ENCODE data around the gene TIPARP. TPM values are rescaled to one million over a fixed set of nuclear protein-coding genes. Genes with fewer than 3 reads are reported as not detected.

TIPARP gene
- total and polyA plus RNA-seq, 2 of the 8 experiments (the other 6 are each of a cell fraction or from before 2014, with no cell fraction given) = 1.6 to 5.8 TPM

- Histone ChIP-seq H3K56ac (replicated peaks; ENCODE audit: insufficient read length, low read depth, low read length) (no peak overlapping the region), H3K4me2 (ENCODE audit: insufficient read depth in 1 of 2, low read depth in 2 of 2, low read length in 2 of 2) (no peak overlapping the region), H3K23me2 (ENCODE audit: low read depth, low read length) (no peaks in the 10 kb centered on the region; the same call in 1 of the 2 replicates), H4K8ac (ENCODE audit: extremely low read depth, insufficient read depth, low read length) (no peak overlapping the region), H3K4me3 (ENCODE audit: extremely low read depth in 1 of 4, insufficient read depth in 2 of 4, low read depth in 3 of 4, low read length in 4 of 4) (no peak overlapping the region), H3K4me1 (replicated peaks in 1 of 4; ENCODE audit: control insufficient read depth in 3 of 4, insufficient read depth in 4 of 4, low read length in 3 of 4) (peaks cover 0 to 8% (median 5%) of the 10 kb centered on the region in 4 experiments; a peak in 4 of 7 replicates), H2AK5ac (ENCODE audit: low read depth, low read length) (no peak overlapping the region), H3K36me3 (ENCODE audit: control insufficient read depth in 2 of 4, insufficient read depth in 4 of 4, low read length in 3 of 4) (no peaks in the 10 kb centered on the region), H3K9ac (replicated peaks in 1 of 4; ENCODE audit: extremely low read depth in 1 of 4, low read depth in 3 of 4, low read length in 3 of 4) (no peak overlapping the region), H3K27ac (ENCODE audit: low read depth, low read length) (no peak overlapping the region), H4K91ac (replicated peaks; ENCODE audit: insufficient read length, low read length) (no peak overlapping the region), H3K79me1 (ENCODE audit: low read depth, low read length) (no peaks in the 10 kb centered on the region), H2BK12ac (ENCODE audit: low read depth, low read length) (no peak overlapping the region), H2BK20ac (ENCODE audit: low read length) (no peak overlapping the region), H3K18ac (ENCODE audit: extremely low read depth, low read length) (no peak overlapping the region), H4K20me1 (replicated peaks in 1 of 2; ENCODE audit: control insufficient read depth in 1 of 2, insufficient read depth in 2 of 2, low read length in 2 of 2) (no peaks in the 10 kb centered on the region), H3K9me3 (ENCODE audit: insufficient read depth in 2 of 2, low read depth in 1 of 2, low read length in 1 of 2) (no peaks in the 10 kb centered on the region), H2BK15ac (ENCODE audit: low read length) (no peak overlapping the region), H2AFZ (ENCODE audit: low read length) (no peak overlapping the region; the same call in 1 of the 2 replicates), H3K79me2 (ENCODE audit: control insufficient read depth in 1 of 2, insufficient read depth in 2 of 2, low read length in 2 of 2) (no peaks in the 10 kb centered on the region), H2BK120ac (replicated peaks; ENCODE audit: low read depth, low read length) (no peak overlapping the region), H3K23ac (ENCODE audit: insufficient read length) (no peak overlapping the region), H3K14ac (ENCODE audit: insufficient read length) (no peak overlapping the region), H4K5ac (ENCODE audit: insufficient read length, low read depth, low read length) (no peak overlapping the region), H3K4ac (replicated peaks; ENCODE audit: insufficient read length, low read depth, low read length) (no peak overlapping the region), H2BK5ac (ENCODE audit: low read depth, low read length) (no peak overlapping the region), H3K27me3 (replicated peaks in 1 of 4; ENCODE audit: control insufficient read depth in 3 of 4, extremely low read depth in 1 of 4, insufficient read depth in 3 of 4, low read length in 3 of 4) (no peaks in the 10 kb centered on the region; a peak in 1 of 7 replicates)
- 88% methylated on average over 3 of the region's 3 CpGs; no CpG with 5 or more reads in 1 of the 2 experiments for WGBS, 2 experiments (ENCODE audit: extremely low coverage in 1 of 2, insufficient coverage in 1 of 2, insufficient read length in 1 of 2, insufficient replicate concordance in 2 of 2, low coverage in 1 of 2, low lambda C conversion rate in 2 of 2, missing lambda C conversion rate in 1 of 2)
- ChIA-PET POLR2A (ENCODE audit: partially characterized antibody) (no interaction called here), CTCF (ENCODE audit: partially characterized antibody) (interaction anchor here (0.6 kb wide), 1 partner anchor 57 kb away, joined by 3 read pairs; no protein-coding TSS in a partner anchor)
- FAIRE-seq (no peak), DNase-seq (ENCODE audit: low read depth in 1 of 2, low spot score in 2 of 2) (no peak)
- TF ChIP-seq SP1 (IDR thresholded peaks at IDR 0.05; ENCODE audit: low read depth, low read length) (no peak), CBX8 (IDR thresholded peaks at IDR 0.05; ENCODE audit: borderline replicate concordance, low read depth, low read length) (no peak), CHD2 (IDR thresholded peaks at IDR 0.05; ENCODE audit: low read length) (no peak), EZH2 (IDR thresholded peaks at IDR 0.05; ENCODE audit: low read depth, low read length, severe bottlenecking) (no peak), RBBP5 (IDR thresholded peaks at IDR 0.05; ENCODE audit: borderline replicate concordance, low read depth, low read length) (no peak), RFX5 (IDR thresholded peaks at IDR 0.05; ENCODE audit: borderline replicate concordance, low read depth, low read length) (no peak), CREB1 (IDR thresholded peaks at IDR 0.05) (no peak), SUZ12 (IDR thresholded peaks at IDR 0.05; ENCODE audit: low read length) (no peak)
- TF ChIP-seq, protein P1, sequence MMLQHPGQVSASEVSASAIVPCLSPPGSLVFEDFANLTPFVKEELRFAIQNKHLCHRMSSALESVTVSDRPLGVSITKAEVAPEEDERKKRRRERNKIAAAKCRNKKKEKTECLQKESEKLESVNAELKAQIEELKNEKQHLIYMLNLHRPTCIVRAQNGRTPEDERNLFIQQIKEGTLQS (IDR thresholded peaks at IDR 0.05; ENCODE audit: insufficient read depth, low read depth, low read length) = no peak
- TF ChIP-seq, protein P2, sequence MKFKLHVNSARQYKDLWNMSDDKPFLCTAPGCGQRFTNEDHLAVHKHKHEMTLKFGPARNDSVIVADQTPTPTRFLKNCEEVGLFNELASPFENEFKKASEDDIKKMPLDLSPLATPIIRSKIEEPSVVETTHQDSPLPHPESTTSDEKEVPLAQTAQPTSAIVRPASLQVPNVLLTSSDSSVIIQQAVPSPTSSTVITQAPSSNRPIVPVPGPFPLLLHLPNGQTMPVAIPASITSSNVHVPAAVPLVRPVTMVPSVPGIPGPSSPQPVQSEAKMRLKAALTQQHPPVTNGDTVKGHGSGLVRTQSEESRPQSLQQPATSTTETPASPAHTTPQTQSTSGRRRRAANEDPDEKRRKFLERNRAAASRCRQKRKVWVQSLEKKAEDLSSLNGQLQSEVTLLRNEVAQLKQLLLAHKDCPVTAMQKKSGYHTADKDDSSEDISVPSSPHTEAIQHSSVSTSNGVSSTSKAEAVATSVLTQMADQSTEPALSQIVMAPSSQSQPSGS (IDR thresholded peaks at IDR 0.05; ENCODE audit: low read length) = no peak
- TF ChIP-seq, protein P3, sequence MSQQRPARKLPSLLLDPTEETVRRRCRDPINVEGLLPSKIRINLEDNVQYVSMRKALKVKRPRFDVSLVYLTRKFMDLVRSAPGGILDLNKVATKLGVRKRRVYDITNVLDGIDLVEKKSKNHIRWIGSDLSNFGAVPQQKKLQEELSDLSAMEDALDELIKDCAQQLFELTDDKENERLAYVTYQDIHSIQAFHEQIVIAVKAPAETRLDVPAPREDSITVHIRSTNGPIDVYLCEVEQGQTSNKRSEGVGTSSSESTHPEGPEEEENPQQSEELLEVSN (IDR thresholded peaks at IDR 0.05) = no peak
Observed at GRCh38 chr3:156635034-156635433, 39.4 kb upstream of the TIPARP start.
